ENCODE measurements around the gene SAMD5.

DNA sequence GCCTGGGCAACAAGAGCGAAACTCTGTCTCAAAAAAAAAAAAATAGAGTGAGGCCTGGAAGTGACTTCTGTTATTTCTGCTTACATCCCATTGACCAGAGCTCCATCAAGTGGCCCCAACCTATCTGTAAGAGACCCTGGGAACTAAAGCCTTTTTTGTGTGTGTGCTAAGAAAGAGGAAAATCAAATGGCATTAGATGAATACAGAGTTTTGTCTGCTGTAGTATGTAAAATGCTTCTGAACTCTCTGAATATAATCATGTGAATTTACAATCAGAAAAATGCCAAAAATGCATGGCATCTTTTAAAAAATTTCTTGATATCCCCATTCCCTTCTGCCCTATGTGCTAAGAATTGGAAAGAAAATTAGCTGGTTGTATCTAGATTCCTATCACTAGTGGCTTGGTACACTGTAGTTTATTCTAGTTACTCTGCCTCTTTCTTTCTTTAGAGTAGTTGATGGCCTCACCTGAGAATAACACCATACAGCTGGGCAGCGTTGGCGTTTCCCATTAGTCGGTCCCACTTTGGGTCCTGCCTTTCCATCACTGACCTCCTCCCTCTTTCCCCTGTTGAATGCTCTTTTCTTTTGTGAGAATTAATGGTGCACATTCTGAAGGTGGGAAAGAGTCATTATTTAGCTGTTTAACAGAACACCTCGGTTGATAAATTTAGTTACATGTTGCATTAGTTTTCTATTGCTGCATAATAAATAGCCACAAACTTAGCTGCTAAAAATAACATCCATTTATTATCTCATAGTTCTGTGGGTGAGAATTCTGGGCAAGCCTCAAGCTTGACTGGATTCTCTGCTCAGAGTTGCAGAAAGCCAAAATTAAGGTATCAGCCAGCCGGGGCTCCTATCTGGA lies 38.2 kb downstream of the SAMD5 start:
- no peak for TF ChIP-seq POLR2A (IDR thresholded peaks at IDR 0.05)
- TF ChIP-seq, protein P1, sequence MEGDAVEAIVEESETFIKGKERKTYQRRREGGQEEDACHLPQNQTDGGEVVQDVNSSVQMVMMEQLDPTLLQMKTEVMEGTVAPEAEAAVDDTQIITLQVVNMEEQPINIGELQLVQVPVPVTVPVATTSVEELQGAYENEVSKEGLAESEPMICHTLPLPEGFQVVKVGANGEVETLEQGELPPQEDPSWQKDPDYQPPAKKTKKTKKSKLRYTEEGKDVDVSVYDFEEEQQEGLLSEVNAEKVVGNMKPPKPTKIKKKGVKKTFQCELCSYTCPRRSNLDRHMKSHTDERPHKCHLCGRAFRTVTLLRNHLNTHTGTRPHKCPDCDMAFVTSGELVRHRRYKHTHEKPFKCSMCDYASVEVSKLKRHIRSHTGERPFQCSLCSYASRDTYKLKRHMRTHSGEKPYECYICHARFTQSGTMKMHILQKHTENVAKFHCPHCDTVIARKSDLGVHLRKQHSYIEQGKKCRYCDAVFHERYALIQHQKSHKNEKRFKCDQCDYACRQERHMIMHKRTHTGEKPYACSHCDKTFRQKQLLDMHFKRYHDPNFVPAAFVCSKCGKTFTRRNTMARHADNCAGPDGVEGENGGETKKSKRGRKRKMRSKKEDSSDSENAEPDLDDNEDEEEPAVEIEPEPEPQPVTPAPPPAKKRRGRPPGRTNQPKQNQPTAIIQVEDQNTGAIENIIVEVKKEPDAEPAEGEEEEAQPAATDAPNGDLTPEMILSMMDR (IDR thresholded peaks at IDR 0.05), result no peak
